ENCODE measurements around the gene CACHD1.

The CACHD1 gene

GRCh38 chr1:64473367-64473766 is 3.4 kb downstream of the CACHD1 start:
- no peak for DNase-seq (ENCODE audit: low spot score)

GRCh38 chr1:64474133-64474532 is 4.2 kb downstream of the CACHD1 start:
- DNase-seq (ENCODE audit: low spot score) = no peak

- DNase-seq (ENCODE audit: low spot score) = no peak
These were observed 4.9 kb downstream of the CACHD1 start for GRCh38 chr1:64474665-64475439.

- DNase-seq (ENCODE audit: low spot score) = peak; percentile 25
These were observed 6.5 kb downstream of the CACHD1 start for GRCh38 chr1:64476251-64476952.

- no peak for DNase-seq (ENCODE audit: low spot score)
These were observed 8.9 kb downstream of the CACHD1 start for GRCh38 chr1:64478594-64479470.

GRCh38 chr1:64479874-64480273 is 9.9 kb downstream of the CACHD1 start:
- DNase-seq (ENCODE audit: low spot score) = no peak

GRCh38 chr1:64480999-64481772 is 11.3 kb downstream of the CACHD1 start:
- no peak for DNase-seq (ENCODE audit: low spot score)

GRCh38 chr1:64482128-64482527 is 12.2 kb downstream of the CACHD1 start:
- peak; percentile 35 for DNase-seq (ENCODE audit: low spot score)

- DNase-seq (ENCODE audit: low spot score) = no peak
These were observed 12.8 kb downstream of the CACHD1 start for GRCh38 chr1:64482720-64483119.

- no peak for DNase-seq (ENCODE audit: low spot score)
These were observed 13.9 kb downstream of the CACHD1 start for GRCh38 chr1:64483731-64484414.

GRCh38 chr1:64484651-64485050 is 14.7 kb downstream of the CACHD1 start:
- DNase-seq (ENCODE audit: low spot score) = no peak

- no peak for DNase-seq (ENCODE audit: low spot score)
These were observed 16.3 kb downstream of the CACHD1 start for GRCh38 chr1:64486193-64486592.

- DNase-seq (ENCODE audit: low spot score) = no peak
These were observed 17.1 kb downstream of the CACHD1 start for GRCh38 chr1:64487061-64487460.

- no peak for DNase-seq (ENCODE audit: low spot score)
These were observed 18.9 kb downstream of the CACHD1 start for GRCh38 chr1:64488862-64489261.

GRCh38 chr1:64489707-64490106 is 19.8 kb downstream of the CACHD1 start:
- no peak for DNase-seq (ENCODE audit: low spot score)

GRCh38 chr1:64490213-64490818 is 20.4 kb downstream of the CACHD1 start:
- no peak for DNase-seq (ENCODE audit: low spot score)

- DNase-seq (ENCODE audit: low spot score) = no peak
These were observed 22.5 kb downstream of the CACHD1 start for GRCh38 chr1:64492424-64492823.

- no peak for DNase-seq (ENCODE audit: low spot score)
These were observed 23.9 kb downstream of the CACHD1 start for GRCh38 chr1:64493831-64494230.

- no peak for DNase-seq (ENCODE audit: low spot score)
These were observed 24.7 kb downstream of the CACHD1 start for GRCh38 chr1:64494659-64495058.

GRCh38 chr1:64495878-64496277 is 25.9 kb downstream of the CACHD1 start:
- no peak for DNase-seq (ENCODE audit: low spot score)

- no peak for DNase-seq (ENCODE audit: low spot score)
These were observed 26.7 kb downstream of the CACHD1 start for GRCh38 chr1:64496606-64497005.
